SK-N-SH (cell line): Measurements from ENCODE around the gene MAN1A1. TPM values are rescaled to one million over a fixed set of nuclear protein-coding genes. Genes with fewer than 3 reads are reported as not detected.

Experiments used
- CTCF ChIA-PET: fragments of 300-600, 350-600 bp; formaldehyde crosslinking; extraction: SDS; loops from one replicate; lab custom pipeline; 2021; lab: Yijun Ruan, JAX
- POLR2A ChIA-PET: fragments of 350-600 bp; sonication (Branson Sonifier 250); formaldehyde crosslinking; extraction: SDS; loops from one replicate; lab custom pipeline; 2020; ENCODE audit warnings: antibody characterized with exemption, inconsistent platforms; lab: Yijun Ruan, JAX
- DNase-seq: peaks from one replicate; pipeline ENCODE4 v3.0.0; 2012
- H2AFZ ChIP-seq: fragments of 200-600 bp; sonication (generic); 2 replicates; pipeline ENCODE4 v1.8.1; 2016; ENCODE audit warnings: antibody characterized with exemption, mild to moderate bottlenecking, low read depth
- H3F3A ChIP-seq: fragments of 200-600 bp; sonication (generic); replicated peaks from 2 replicates; pipeline ENCODE3; 2016; ENCODE audit warnings: antibody characterized with exemption, mild to moderate bottlenecking; ENCODE audit not compliant: insufficient read depth
- H3K27ac ChIP-seq, 2 experiments: fragments of 200-500 bp in 1 of 2; fragments of 200-600 bp in 1 of 2; sonication (Bioruptor generic) in 1 of 2; sonication (generic), shearing (Covaris generic) in 1 of 2; 2 replicates each; pipeline versions ENCODE4 v1.5.1 to v1.6.1; 2014 to 2016; ENCODE audit warnings: low read depth in 2 of 2, inconsistent platforms in 1 of 2, low read length in 1 of 2, mild to moderate bottlenecking in 1 of 2, mixed read lengths in 1 of 2
- H3K27me3 ChIP-seq: fragments of 200-600 bp; sonication (generic), shearing (Covaris generic); 2 replicates; pipeline ENCODE4 v1.6.1; 2016; ENCODE audit warnings: mixed run types; ENCODE audit not compliant: insufficient read depth
- H3K36me3 ChIP-seq, 2 experiments: fragments of 200-500 bp in 1 of 2; fragments of 200-600 bp in 1 of 2; sonication (Bioruptor generic) in 1 of 2; sonication (generic) in 1 of 2; replicated peaks in 1 of 2; 2 replicates each; pipeline versions ENCODE3 to v1.5.1; 2014 to 2016; ENCODE audit warnings: low read length in 1 of 2, mild to moderate bottlenecking in 1 of 2; ENCODE audit not compliant: insufficient read depth in 2 of 2, control insufficient read depth in 1 of 2
- H3K4me1 ChIP-seq, 2 experiments: fragments of 200-500 bp in 1 of 2; fragments of 200-600 bp in 1 of 2; sonication (Bioruptor generic) in 1 of 2; sonication (generic), shearing (Covaris generic) in 1 of 2; 2 replicates each; pipeline versions ENCODE4 v1.5.1 to v1.6.1; 2014 to 2016; ENCODE audit warnings: low read depth in 1 of 2, low read length in 1 of 2, mixed run types in 1 of 2; ENCODE audit not compliant: insufficient read depth in 2 of 2, control insufficient read depth in 1 of 2
- H3K4me2 ChIP-seq: fragments of 200-600 bp; sonication (generic), shearing (Covaris generic); 2 replicates; pipeline ENCODE4 v1.6.1; 2017; ENCODE audit warnings: mixed run types
- H3K4me3 ChIP-seq, 2 experiments: fragments of 200-500 bp in 1 of 2; fragments of 200-600 bp in 1 of 2; sonication (Bioruptor generic) in 1 of 2; sonication (generic), shearing (Covaris generic) in 1 of 2; 2 replicates each; pipeline versions ENCODE4 v1.5.1 to v1.8.1; 2014 to 2016; ENCODE audit warnings: low read depth in 2 of 2, inconsistent platforms in 1 of 2, low read length in 1 of 2, mild to moderate bottlenecking in 1 of 2, mixed read lengths in 1 of 2, moderate library complexity in 1 of 2
- H3K79me2 ChIP-seq: fragments of 200-600 bp; sonication (generic); 2 replicates; pipeline ENCODE4 v1.8.1; 2017; ENCODE audit warnings: mild to moderate bottlenecking; ENCODE audit not compliant: insufficient read depth
- H3K9ac ChIP-seq: fragments of 200-600 bp; sonication (generic); 2 replicates; pipeline ENCODE4 v1.6.1; 2017; ENCODE audit warnings: mixed run types
- H3K9me2 ChIP-seq: fragments of 200-600 bp; sonication (generic); 2 replicates; pipeline ENCODE4 v1.6.1; 2017; ENCODE audit warnings: mixed run types
- H3K9me3 ChIP-seq: fragments of 200-600 bp; sonication (generic); 2 replicates; pipeline ENCODE4 v1.6.1; 2017; ENCODE audit warnings: mixed run types, mild to moderate bottlenecking, moderate library complexity
- H4K20me1 ChIP-seq: fragments of 200-600 bp; sonication (generic); 2 replicates; pipeline ENCODE4 v1.6.1; 2017; ENCODE audit warnings: mild to moderate bottlenecking, mixed run types; ENCODE audit not compliant: insufficient read depth
- CHD2 ChIP-seq: fragments of 150-350 bp; IDR thresholded peaks from 2 replicates; pipeline ENCODE4 v1.6.1; 2018; ENCODE audit warnings: low read length; ENCODE audit not compliant: partially characterized antibody
- EZH2phosphoT487 ChIP-seq: fragments of 200-600 bp; sonication (generic); IDR thresholded peaks from 2 replicates; pipeline ENCODE4 v1.6.1; 2017; ENCODE audit warnings: low read depth, mixed run types, mild to moderate bottlenecking, antibody characterized with exemption, moderate library complexity, borderline replicate concordance
- FOXJ3 ChIP-seq: sonication (generic); formaldehyde crosslinking; IDR thresholded peaks from 2 replicates; pipeline ENCODE4 v1.5.1; 2020; ENCODE audit warnings: mild to moderate bottlenecking, missing genetic modification reagents
- FOXM1 ChIP-seq: IDR thresholded peaks from 2 replicates; pipeline ENCODE4 v1.4.0; 2012; ENCODE audit warnings: low read depth, mild to moderate bottlenecking
- JUND ChIP-seq: IDR thresholded peaks from 2 replicates; pipeline ENCODE4 v1.4.0; 2012
- MEF2A ChIP-seq: IDR thresholded peaks from 2 replicates; pipeline ENCODE4 v1.4.0; 2012; ENCODE audit warnings: low read depth, borderline replicate concordance
- MXI1 ChIP-seq: IDR thresholded peaks from 2 replicates; pipeline ENCODE4 v1.6.1; 2012; ENCODE audit warnings: mild to moderate bottlenecking, low read depth, low read length, improper control_type of control experiment
- NFIC ChIP-seq: IDR thresholded peaks from 2 replicates; pipeline ENCODE4 v1.4.0; 2012; ENCODE audit warnings: borderline replicate concordance
- NRF1 ChIP-seq: IDR thresholded peaks from 2 replicates; pipeline ENCODE4 v1.6.1; 2012; ENCODE audit warnings: low read depth, mild to moderate bottlenecking, low read length
- POLR2AphosphoS5 ChIP-seq: IDR thresholded peaks from 2 replicates; pipeline ENCODE4 v1.6.1; 2012; ENCODE audit warnings: low read depth, low read length
- RAD21 ChIP-seq: IDR thresholded peaks from 2 replicates; pipeline ENCODE4 v1.6.1; 2012; ENCODE audit warnings: mild to moderate bottlenecking, low read length
- RCOR1 ChIP-seq: fragments of 150-350 bp; IDR thresholded peaks from 2 replicates; pipeline ENCODE4 v1.6.1; 2017; ENCODE audit warnings: antibody characterized with exemption, low read length
- SMC3 ChIP-seq: IDR thresholded peaks from 2 replicates; pipeline ENCODE4 v1.6.1; 2012; ENCODE audit warnings: low read depth, low read length, improper control_type of control experiment
- TAF1 ChIP-seq: IDR thresholded peaks from 2 replicates; pipeline ENCODE4 v1.6.1; 2012; ENCODE audit warnings: low read depth, mild to moderate bottlenecking, low read length, moderate library complexity, borderline replicate concordance
- TCF12 ChIP-seq: IDR thresholded peaks from 2 replicates; pipeline ENCODE4 v1.4.0; 2012
- YY1 ChIP-seq: IDR thresholded peaks from 2 replicates; pipeline ENCODE4 v1.4.0; 2012; ENCODE audit warnings: low read depth, mild to moderate bottlenecking
- WGBS: methylation state at CpG from one replicate; pipeline ENCODE4 v1.1.6; 2017; ENCODE audit warnings: low lambda C conversion rate; 5-methylcytosine and 5-hydroxymethylcytosine counted together
- polyA plus RNA-seq, 3 experiments: library from polyadenylated mRNA; depleted of rRNA; stranded (reverse); fragments of >200 nt; gene quantifications; 2 replicates each; pipeline ENCODE4 v1.2.3, GENCODE V29; 2012
- TF ChIP-seq, protein P1 (sequence below): fragments of 200-600 bp; sonication (generic); IDR thresholded peaks from 2 replicates; pipeline ENCODE4 v1.6.1; 2017; ENCODE audit warnings: antibody characterized with exemption, mild to moderate bottlenecking, moderate library complexity
- TF ChIP-seq, protein P2 (sequence below): IDR thresholded peaks from 2 replicates; pipeline ENCODE4 v1.4.0; 2012; ENCODE audit warnings: low read depth
- TF ChIP-seq, protein P3 (sequence below): fragments of 150-350 bp; IDR thresholded peaks from 2 replicates; pipeline ENCODE4 v1.6.1; 2017; ENCODE audit warnings: antibody characterized with exemption, low read length, low read depth, borderline replicate concordance
- TF ChIP-seq, protein P4 (sequence below): IDR thresholded peaks from 2 replicates; pipeline ENCODE4; 2012
- TF ChIP-seq, protein P5 (sequence below): IDR thresholded peaks from 2 replicates; pipeline ENCODE4 v1.4.0; 2012; ENCODE audit warnings: low read depth, borderline replicate concordance

MAN1A1 gene
- polyA plus RNA-seq, 1 of the 3 experiments (the other 2 are of a cell fraction), result 28.0 TPM

DNA sequence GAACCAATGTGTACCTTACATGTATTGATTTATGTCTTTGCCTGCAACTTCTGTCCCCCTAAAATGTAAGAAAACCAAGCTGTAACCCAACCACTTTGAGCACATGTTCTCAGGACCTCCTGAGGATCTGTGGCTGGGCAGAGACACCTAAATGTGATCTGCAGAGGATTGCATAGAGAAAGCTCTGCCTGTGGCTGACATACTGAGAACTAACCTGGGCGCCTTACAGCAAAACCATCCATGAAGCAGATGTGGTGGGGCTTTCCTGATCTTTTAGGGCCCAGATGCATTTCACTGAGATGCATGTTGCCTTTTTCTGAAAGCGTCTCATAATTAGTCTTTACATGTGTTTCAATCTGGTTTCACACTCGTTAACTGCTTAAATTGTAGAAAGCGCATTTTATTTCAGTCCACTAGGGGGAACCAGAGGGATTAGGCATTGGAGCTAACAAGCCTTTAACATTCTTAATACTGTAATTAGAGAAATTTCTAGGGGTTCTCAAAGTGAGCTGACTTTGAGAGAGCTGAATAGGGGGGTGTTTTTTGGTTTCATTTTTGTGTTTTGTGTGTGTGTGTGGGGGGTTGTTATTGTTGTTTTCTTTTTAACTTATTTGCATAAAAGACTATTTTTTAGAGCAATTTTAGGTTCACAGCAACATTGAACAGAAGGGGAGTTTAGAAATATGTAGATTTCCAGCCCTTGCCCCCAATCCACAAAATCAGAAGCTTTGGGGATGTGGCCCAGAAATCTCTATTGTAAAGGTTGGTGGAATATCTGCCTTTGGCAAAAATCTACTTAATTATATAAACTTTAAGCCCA, 220.2 kb downstream of the MAN1A1 start:
- WGBS, result 2% methylated on average over 3 of the region's 4 CpGs
- TF ChIP-seq NFIC, result no peak
- peak; percentile 27 for TF ChIP-seq SMC3
- TF ChIP-seq, protein P1, sequence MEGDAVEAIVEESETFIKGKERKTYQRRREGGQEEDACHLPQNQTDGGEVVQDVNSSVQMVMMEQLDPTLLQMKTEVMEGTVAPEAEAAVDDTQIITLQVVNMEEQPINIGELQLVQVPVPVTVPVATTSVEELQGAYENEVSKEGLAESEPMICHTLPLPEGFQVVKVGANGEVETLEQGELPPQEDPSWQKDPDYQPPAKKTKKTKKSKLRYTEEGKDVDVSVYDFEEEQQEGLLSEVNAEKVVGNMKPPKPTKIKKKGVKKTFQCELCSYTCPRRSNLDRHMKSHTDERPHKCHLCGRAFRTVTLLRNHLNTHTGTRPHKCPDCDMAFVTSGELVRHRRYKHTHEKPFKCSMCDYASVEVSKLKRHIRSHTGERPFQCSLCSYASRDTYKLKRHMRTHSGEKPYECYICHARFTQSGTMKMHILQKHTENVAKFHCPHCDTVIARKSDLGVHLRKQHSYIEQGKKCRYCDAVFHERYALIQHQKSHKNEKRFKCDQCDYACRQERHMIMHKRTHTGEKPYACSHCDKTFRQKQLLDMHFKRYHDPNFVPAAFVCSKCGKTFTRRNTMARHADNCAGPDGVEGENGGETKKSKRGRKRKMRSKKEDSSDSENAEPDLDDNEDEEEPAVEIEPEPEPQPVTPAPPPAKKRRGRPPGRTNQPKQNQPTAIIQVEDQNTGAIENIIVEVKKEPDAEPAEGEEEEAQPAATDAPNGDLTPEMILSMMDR, result peak; percentile 91
- TF ChIP-seq CHD2, result no peak
- TF ChIP-seq, protein P2, sequence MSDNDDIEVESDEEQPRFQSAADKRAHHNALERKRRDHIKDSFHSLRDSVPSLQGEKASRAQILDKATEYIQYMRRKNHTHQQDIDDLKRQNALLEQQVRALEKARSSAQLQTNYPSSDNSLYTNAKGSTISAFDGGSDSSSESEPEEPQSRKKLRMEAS, result 0 out of 2 replicates have a peak, but pooled peaks have one; percentile 8
- peak; percentile 77 for TF ChIP-seq RAD21
- H3K27ac ChIP-seq, result peak overlapping the region; percentile 67 to 94
- peak overlapping the region; percentile 58 for H3K4me2 ChIP-seq
- peak; percentile 50 for DNase-seq
- H3K9me3 ChIP-seq, result no peaks in the 10 kb centered on the region
- no peak overlapping the region; the same call in 1 of the 2 replicates for H2AFZ ChIP-seq
- ChIA-PET POLR2A (interaction anchor here (0.6 kb wide), 1 partner anchor 529 kb away, joined by 3 read pairs; no protein-coding TSS in a partner anchor), CTCF (interaction anchor here (0.6 to 3.3 kb wide), 38 partner anchors 10 to 1688 kb away, joined by 3 to 29 read pairs (median 4); no protein-coding TSS in a partner anchor)
- H3K36me3 ChIP-seq, result no peaks in the 10 kb centered on the region
- no peaks in the 10 kb centered on the region for H3K79me2 ChIP-seq
- peaks cover 18 to 21% of the 10 kb centered on the region in 2 experiments for H3K4me1 ChIP-seq
- H3K9me2 ChIP-seq, result no peaks in the 10 kb centered on the region
- peak overlapping the region in 1 of 2 experiments; percentile 24; a peak in 2 of 4 replicates for H3K4me3 ChIP-seq
- H3F3A ChIP-seq, result peaks cover 12% of the 10 kb centered on the region
- H3K27me3 ChIP-seq, result no peaks in the 10 kb centered on the region
- no peaks in the 10 kb centered on the region for H4K20me1 ChIP-seq
- peak overlapping the region; percentile 29; the same call in 1 of the 2 replicates for H3K9ac ChIP-seq

DNA sequence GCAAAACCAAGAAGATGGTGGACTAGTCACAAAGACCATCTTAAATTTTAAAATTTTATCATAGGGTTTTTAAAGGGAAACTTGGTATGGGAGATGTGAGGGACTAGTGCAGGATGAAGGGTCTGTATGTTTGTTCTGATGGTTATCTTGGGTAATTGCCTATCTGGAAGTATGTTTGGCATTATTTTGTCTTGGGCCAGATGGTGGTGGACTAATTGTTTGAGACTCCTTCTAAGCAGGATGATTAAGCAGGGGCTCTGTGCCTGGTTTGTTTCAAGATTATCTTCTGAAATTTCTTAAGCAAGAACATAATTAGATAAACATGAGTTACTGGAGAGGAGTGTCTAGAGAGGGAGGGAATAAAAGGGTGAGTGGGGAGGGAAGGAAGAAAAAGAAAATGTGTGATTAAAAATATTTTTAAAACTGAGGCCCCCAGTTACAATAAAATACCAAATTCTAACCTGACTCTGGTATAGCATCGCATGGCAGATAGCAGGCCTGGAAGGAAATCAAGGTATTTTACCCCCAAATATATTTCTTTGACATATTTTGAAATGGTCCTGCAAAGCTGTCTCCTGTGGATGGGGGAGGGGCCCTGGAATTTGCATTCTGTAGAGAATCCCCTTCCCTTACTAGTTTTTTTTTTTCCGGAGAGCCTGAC, 221.2 kb downstream of the MAN1A1 start:
- POLR2A ChIA-PET, result interaction anchor here (0.6 kb wide), 1 partner anchor 528 kb away, joined by 3 read pairs; no protein-coding TSS in a partner anchor
- TF ChIP-seq TAF1 (no peak), TCF12 (peak; percentile 95), RCOR1 (peak; percentile 19; the same call in 1 of the 2 replicates), POLR2AphosphoS5 (peak; percentile 86; the same call in 1 of the 2 replicates), RAD21 (no peak), JUND (peak; percentile 53), MXI1 (no peak), YY1 (no peak), NFIC (peak; percentile 71), FOXM1 (peak; percentile 48; the same call in 1 of the 2 replicates), MEF2A (0 out of 2 replicates have a peak, but pooled peaks have one; percentile 42), FOXJ3 (no peak), EZH2phosphoT487 (no peak), NRF1 (no peak)
- TF ChIP-seq, protein P3, sequence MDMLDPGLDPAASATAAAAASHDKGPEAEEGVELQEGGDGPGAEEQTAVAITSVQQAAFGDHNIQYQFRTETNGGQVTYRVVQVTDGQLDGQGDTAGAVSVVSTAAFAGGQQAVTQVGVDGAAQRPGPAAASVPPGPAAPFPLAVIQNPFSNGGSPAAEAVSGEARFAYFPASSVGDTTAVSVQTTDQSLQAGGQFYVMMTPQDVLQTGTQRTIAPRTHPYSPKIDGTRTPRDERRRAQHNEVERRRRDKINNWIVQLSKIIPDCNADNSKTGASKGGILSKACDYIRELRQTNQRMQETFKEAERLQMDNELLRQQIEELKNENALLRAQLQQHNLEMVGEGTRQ, result no peak
- TF ChIP-seq, protein P4, sequence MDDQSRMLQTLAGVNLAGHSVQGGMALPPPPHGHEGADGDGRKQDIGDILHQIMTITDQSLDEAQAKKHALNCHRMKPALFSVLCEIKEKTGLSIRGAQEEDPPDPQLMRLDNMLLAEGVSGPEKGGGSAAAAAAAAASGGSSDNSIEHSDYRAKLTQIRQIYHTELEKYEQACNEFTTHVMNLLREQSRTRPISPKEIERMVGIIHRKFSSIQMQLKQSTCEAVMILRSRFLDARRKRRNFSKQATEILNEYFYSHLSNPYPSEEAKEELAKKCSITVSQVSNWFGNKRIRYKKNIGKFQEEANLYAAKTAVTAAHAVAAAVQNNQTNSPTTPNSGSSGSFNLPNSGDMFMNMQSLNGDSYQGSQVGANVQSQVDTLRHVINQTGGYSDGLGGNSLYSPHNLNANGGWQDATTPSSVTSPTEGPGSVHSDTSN, result peak; percentile 79
- TF ChIP-seq, protein P5, sequence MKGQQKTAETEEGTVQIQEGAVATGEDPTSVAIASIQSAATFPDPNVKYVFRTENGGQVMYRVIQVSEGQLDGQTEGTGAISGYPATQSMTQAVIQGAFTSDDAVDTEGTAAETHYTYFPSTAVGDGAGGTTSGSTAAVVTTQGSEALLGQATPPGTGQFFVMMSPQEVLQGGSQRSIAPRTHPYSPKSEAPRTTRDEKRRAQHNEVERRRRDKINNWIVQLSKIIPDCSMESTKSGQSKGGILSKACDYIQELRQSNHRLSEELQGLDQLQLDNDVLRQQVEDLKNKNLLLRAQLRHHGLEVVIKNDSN, result no peak

More for the DNA sequence above, 221.2 kb downstream of the MAN1A1 start:
- Histone ChIP-seq H3K4me1 (peaks cover 18 to 21% of the 10 kb centered on the region in 2 experiments), H4K20me1 (no peaks in the 10 kb centered on the region), H3K79me2 (no peaks in the 10 kb centered on the region), H3K27me3 (no peaks in the 10 kb centered on the region), H3K4me3 (no peak overlapping the region), H3K4me2 (no peak overlapping the region; the same call in 1 of the 2 replicates), H3K9me3 (no peaks in the 10 kb centered on the region), H2AFZ (no peak overlapping the region), H3F3A (peaks cover 16% of the 10 kb centered on the region), H3K9ac (no peak overlapping the region), H3K36me3 (no peaks in the 10 kb centered on the region), H3K9me2 (no peaks in the 10 kb centered on the region), H3K27ac (peak overlapping the region; percentile 82 to 94; a peak in 3 of 4 replicates)
- WGBS, result 27% methylated on average over 2 of the region's 2 CpGs
- DNase-seq, result no peak
- CTCF ChIA-PET, result interaction anchor here (0.7 to 3.3 kb wide), 13 partner anchors 10 to 218 kb away, joined by 3 to 29 read pairs (median 7); no protein-coding TSS in a partner anchor
